Nephron (organoid): Measurements from ENCODE around the gene MESD.

Experiments
- H3K27ac Mint-ChIP-seq, 3 experiments: 2 replicates each; pipeline ENCODE4 v1.8.0; 2020; ENCODE audit warnings: mixed read lengths in 3 of 3, mild to moderate bottlenecking in 2 of 3, moderate library complexity in 1 of 3
- H3K27me3 Mint-ChIP-seq: 2 replicates; pipeline ENCODE4 v1.8.0; 2021; ENCODE audit warnings: low read depth, mild to moderate bottlenecking, moderate library complexity, mixed read lengths
- H3K36me3 Mint-ChIP-seq: 2 replicates; pipeline ENCODE4 v1.8.0; 2020; ENCODE audit warnings: low read depth, mixed read lengths
- H3K4me1 Mint-ChIP-seq: 2 replicates; pipeline ENCODE4 v1.8.0; 2020; ENCODE audit warnings: mixed read lengths
- H3K4me3 Mint-ChIP-seq, 3 experiments: 2 replicates each; pipeline ENCODE4 v1.8.0; 2020; ENCODE audit warnings: mild to moderate bottlenecking in 3 of 3, mixed read lengths in 3 of 3, moderate library complexity in 2 of 3
- H3K9me3 Mint-ChIP-seq: 2 replicates; pipeline ENCODE4 v1.8.0; 2020; ENCODE audit warnings: mixed read lengths
- CTCF ChIP-seq, 3 experiments: fragments of 200-600 bp; sonication (generic); IDR thresholded peaks; one replicate each; pipeline ENCODE4 v1.5.0; 2021; ENCODE audit warnings: antibody characterized with exemption in 3 of 3; ENCODE audit not compliant: unreplicated experiment in 3 of 3

Gene MESD

GRCh38 chr15:80918196-80918783 is 71.3 kb downstream of the MESD start:
- no peaks in the 10 kb centered on the region for H3K27me3 Mint-ChIP-seq
- peaks cover 4% of the 10 kb centered on the region for H3K4me1 Mint-ChIP-seq
- H3K36me3 Mint-ChIP-seq, result no peaks in the 10 kb centered on the region
- H3K9me3 Mint-ChIP-seq, result no peaks in the 10 kb centered on the region
- no peak overlapping the region for H3K4me3 Mint-ChIP-seq
- no peak overlapping the region for H3K27ac Mint-ChIP-seq
- no peak for TF ChIP-seq CTCF (IDR thresholded peaks at IDR 0.05; ENCODE audit: unreplicated experiment in 3 of 3)

GRCh38 chr15:80916056-80916455 is 73.6 kb downstream of the MESD start:
- H3K36me3 Mint-ChIP-seq, result peaks cover under 1% of the 10 kb centered on the region
- H3K4me1 Mint-ChIP-seq, result peaks cover 4% of the 10 kb centered on the region
- no peaks in the 10 kb centered on the region for H3K27me3 Mint-ChIP-seq
- no peak for TF ChIP-seq CTCF (IDR thresholded peaks at IDR 0.05; ENCODE audit: unreplicated experiment in 3 of 3)
- H3K27ac Mint-ChIP-seq, result no peak overlapping the region
- no peaks in the 10 kb centered on the region for H3K9me3 Mint-ChIP-seq
- H3K4me3 Mint-ChIP-seq, result no peak overlapping the region

- TF ChIP-seq CTCF (IDR thresholded peaks at IDR 0.05; ENCODE audit: unreplicated experiment in 3 of 3), result no peak
- peaks cover 4% of the 10 kb centered on the region for H3K4me1 Mint-ChIP-seq
- H3K27ac Mint-ChIP-seq, result no peak overlapping the region
- H3K36me3 Mint-ChIP-seq, result peaks cover 6% of the 10 kb centered on the region
- H3K27me3 Mint-ChIP-seq, result no peaks in the 10 kb centered on the region
- no peaks in the 10 kb centered on the region for H3K9me3 Mint-ChIP-seq
- no peak overlapping the region for H3K4me3 Mint-ChIP-seq
These were observed 74.1 kb downstream of the MESD start for GRCh38 chr15:80915472-80915871.

GRCh38 chr15:80913541-80913940 is 76.1 kb downstream of the MESD start:
- H3K4me1 Mint-ChIP-seq, result peaks cover 4% of the 10 kb centered on the region
- H3K36me3 Mint-ChIP-seq, result peaks cover 24% of the 10 kb centered on the region
- H3K27me3 Mint-ChIP-seq, result no peaks in the 10 kb centered on the region
- peaks cover 3% of the 10 kb centered on the region for H3K9me3 Mint-ChIP-seq
- no peak overlapping the region for H3K4me3 Mint-ChIP-seq
- no peak for TF ChIP-seq CTCF (IDR thresholded peaks at IDR 0.05; ENCODE audit: unreplicated experiment in 3 of 3)
- no peak overlapping the region for H3K27ac Mint-ChIP-seq

GRCh38 chr15:80912673-80913072 is 76.9 kb downstream of the MESD start:
- Mint-ChIP-seq H3K9me3 (peaks cover 3% of the 10 kb centered on the region), H3K4me1 (peaks cover 4% of the 10 kb centered on the region), H3K27me3 (no peaks in the 10 kb centered on the region), H3K36me3 (peaks cover 25% of the 10 kb centered on the region), H3K4me3 (no peak overlapping the region), H3K27ac (no peak overlapping the region)
- TF ChIP-seq CTCF (IDR thresholded peaks at IDR 0.05; ENCODE audit: unreplicated experiment in 3 of 3), result no peak

GRCh38 chr15:80911821-80912220 is 77.8 kb downstream of the MESD start:
- Mint-ChIP-seq H3K4me3 (no peak overlapping the region), H3K9me3 (peaks cover 3% of the 10 kb centered on the region), H3K4me1 (peaks cover 8% of the 10 kb centered on the region), H3K27ac (no peak overlapping the region), H3K27me3 (no peaks in the 10 kb centered on the region), H3K36me3 (peaks cover 25% of the 10 kb centered on the region)
- no peak for TF ChIP-seq CTCF (IDR thresholded peaks at IDR 0.05; ENCODE audit: unreplicated experiment in 3 of 3)
